GM19438 (cell line): ENCODE results near the gene ATF7.
A peak's percentile ranks its signal among the peaks of the same experiment; 100 is the strongest.
"Not testable (repeated sequence)": the region's sequence is repeated elsewhere in the genome, so short reads cannot be mapped to it uniquely, and the experiment has no call there.

Experiments used
- ATAC-seq: cut with Tn5 transposase; IDR thresholded peaks from one replicate; pipeline ENCODE4 v1.9.1; 2021; ENCODE audit warnings: low read depth; ENCODE audit not compliant: unreplicated experiment

ATF7 gene

GRCh38 chr12:53631721-53632120, 5.5 kb upstream of the ATF7 start:
- no peak for ATAC-seq

GRCh38 chr12:53627919-53628318, 1.7 kb upstream of the ATF7 start:
- ATAC-seq: no peak

GRCh38 chr12:53626702-53627169, 554 bp upstream of the ATF7 start:
- peak; percentile 2 for ATAC-seq

GRCh38 chr12:53625373-53625945, 723 bp downstream of the ATF7 start:
- ATAC-seq: no peak

- ATAC-seq: no peak
Observed at GRCh38 chr12:53624956-53625355, 1.2 kb downstream of the ATF7 start.

- ATAC-seq: no peak
Observed at GRCh38 chr12:53624458-53624857, 1.7 kb downstream of the ATF7 start.

GRCh38 chr12:53623548-53624385, 2.4 kb downstream of the ATF7 start:
- no peak for ATAC-seq

GRCh38 chr12:53622724-53623123, 3.5 kb downstream of the ATF7 start:
- ATAC-seq: no peak

GRCh38 chr12:53618275-53618674, 7.9 kb downstream of the ATF7 start:
- ATAC-seq: no peak

GRCh38 chr12:53617700-53618099, 8.5 kb downstream of the ATF7 start:
- ATAC-seq: no peak

GRCh38 chr12:53616950-53617349, 9.2 kb downstream of the ATF7 start:
- no peak for ATAC-seq

GRCh38 chr12:53613821-53614220, 12.4 kb downstream of the ATF7 start:
- no peak for ATAC-seq

- ATAC-seq: no peak
Observed at GRCh38 chr12:53612978-53613377, 13.2 kb downstream of the ATF7 start.

GRCh38 chr12:53611304-53611703, 14.9 kb downstream of the ATF7 start:
- ATAC-seq: no peak

GRCh38 chr12:53606688-53607087, 19.5 kb downstream of the ATF7 start:
- not testable (repeated sequence) for ATAC-seq

- no peak for ATAC-seq
Observed at GRCh38 chr12:53604581-53604980, 21.6 kb downstream of the ATF7 start.

- no peak for ATAC-seq
Observed at GRCh38 chr12:53603804-53604203, 22.4 kb downstream of the ATF7 start.

- no peak for ATAC-seq
Observed at GRCh38 chr12:53603196-53603595, 23.0 kb downstream of the ATF7 start.

GRCh38 chr12:53602176-53602864, 23.9 kb downstream of the ATF7 start:
- no peak for ATAC-seq

GRCh38 chr12:53601296-53601847, 24.8 kb downstream of the ATF7 start:
- ATAC-seq: no peak
